Large intestine (tissue), 3 donors: ENCODE data around the gene TOGARAM2. TPM values are rescaled to one million over a fixed set of nuclear protein-coding genes. Genes with fewer than 3 reads are reported as not detected.

ENCODE experiments used
- DNase-seq, 2 donors: peaks; one replicate each; pipeline versions ENCODE4 v3.0.0 to v3.0.0-alpha.2; 2013
- H3K27ac ChIP-seq: one replicate; pipeline ENCODE4 v1.5.1; 2013; ENCODE audit warnings: low read length
- H3K27me3 ChIP-seq: 2 replicates; pipeline ENCODE4 v1.6.1; 2013; ENCODE audit warnings: low read length; ENCODE audit not compliant: control insufficient read depth, insufficient read depth
- H3K36me3 ChIP-seq: 2 replicates; pipeline ENCODE4 v1.6.1; 2013; ENCODE audit warnings: low read length; ENCODE audit not compliant: control insufficient read depth, insufficient read depth
- H3K4me1 ChIP-seq: one replicate; pipeline ENCODE4 v1.6.1; 2013; ENCODE audit warnings: low read length; ENCODE audit not compliant: control insufficient read depth, insufficient read depth
- H3K4me3 ChIP-seq: one replicate; pipeline ENCODE4 v1.5.1; 2013; ENCODE audit warnings: low read length
- H3K9me3 ChIP-seq: one replicate; pipeline ENCODE4 v1.6.1; 2013; ENCODE audit warnings: mild to moderate bottlenecking, low read depth, low read length, moderate library complexity; ENCODE audit not compliant: control insufficient read depth
- WGBS: methylation state at CpG from one replicate; pipeline ENCODE4 v1.1.5; 2013; ENCODE audit warnings: low lambda C conversion rate; ENCODE audit not compliant: insufficient coverage; 5-methylcytosine and 5-hydroxymethylcytosine counted together
- polyA plus RNA-seq: library from polyadenylated mRNA; unstranded; fragments of 120-200 nt; gene quantifications from one replicate; pipeline ENCODE4 v1.2.1, GENCODE V29; 2013

TOGARAM2 gene
- polyA plus RNA-seq, 1 donor = 2.1 TPM

DNA sequence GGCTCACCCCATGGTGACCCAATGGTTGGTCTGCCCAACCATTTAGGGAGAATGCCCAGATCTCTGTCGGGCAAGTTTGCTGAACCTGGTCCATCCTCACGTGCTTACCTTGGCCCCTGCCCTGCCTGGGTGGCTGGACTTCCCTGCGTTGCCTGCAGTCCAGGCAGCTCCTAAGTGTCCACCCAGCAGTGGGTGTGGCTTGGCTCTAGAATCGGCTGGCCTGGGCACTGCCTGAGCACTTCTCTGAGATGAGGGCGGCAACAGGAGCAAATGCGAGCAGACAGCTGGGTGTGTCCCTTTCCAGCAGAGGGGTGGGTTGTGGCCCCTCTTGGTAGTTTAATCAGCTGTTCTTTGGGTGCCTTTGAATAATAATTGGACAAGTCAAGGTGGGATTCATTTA, 82.0 kb downstream of the TOGARAM2 start:
- WGBS = no CpG with 5 or more reads among the region's 6 CpGs
- Histone ChIP-seq H3K27me3 (peaks cover 5% of the 10 kb centered on the region), H3K9me3 (no peaks in the 10 kb centered on the region), H3K4me3 (no peak overlapping the region), H3K27ac (no peak overlapping the region), H3K4me1 (no peaks in the 10 kb centered on the region), H3K36me3 (no peaks in the 10 kb centered on the region)
- no peak for DNase-seq

DNA sequence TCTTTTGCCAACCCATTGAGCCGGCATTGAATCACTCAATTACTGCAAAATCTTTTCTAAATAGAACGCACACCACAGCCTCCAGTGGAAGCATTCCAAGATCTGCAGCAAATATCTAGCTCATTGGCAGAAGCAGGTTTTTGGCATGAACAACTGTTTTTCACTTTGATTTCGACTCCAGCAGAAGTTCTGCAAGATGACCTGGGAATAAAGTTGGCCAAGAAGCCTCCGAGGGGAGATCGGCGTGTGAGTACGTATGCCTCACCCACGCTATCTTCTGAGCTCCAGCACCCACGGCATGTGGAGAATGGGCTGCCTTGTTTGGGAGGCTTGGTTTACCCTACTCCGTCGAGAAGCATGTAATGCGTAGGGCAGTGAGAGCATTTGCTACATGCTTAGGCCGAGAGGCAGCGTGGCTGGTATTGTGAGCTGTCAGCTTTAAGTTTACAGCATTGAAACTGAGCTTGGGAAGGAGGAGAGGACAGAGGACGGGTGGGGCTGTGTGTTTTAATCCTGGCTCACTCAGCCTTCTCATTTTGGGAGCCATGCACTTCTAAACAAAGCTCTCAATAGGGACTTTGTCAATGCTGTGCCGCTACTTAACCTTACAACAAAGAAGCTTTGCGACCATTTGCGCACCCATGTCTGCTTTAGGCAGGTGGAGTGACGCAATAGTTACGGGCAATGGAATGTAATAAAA, 82.7 kb downstream of the TOGARAM2 start:
- Histone ChIP-seq H3K4me1 (no peaks in the 10 kb centered on the region), H3K4me3 (no peak overlapping the region), H3K36me3 (no peaks in the 10 kb centered on the region), H3K9me3 (no peaks in the 10 kb centered on the region), H3K27me3 (peaks cover 5% of the 10 kb centered on the region), H3K27ac (no peak overlapping the region)
- DNase-seq = peak in 1 of 2 donors; percentile 9
- no CpG with 5 or more reads among the region's 20 CpGs for WGBS

GRCh38 chr2:29064346-29064715, 83.2 kb downstream of the TOGARAM2 start:
- WGBS = no CpG with 5 or more reads among the region's 4 CpGs
- Histone ChIP-seq H3K4me3 (no peak overlapping the region), H3K9me3 (no peaks in the 10 kb centered on the region), H3K36me3 (no peaks in the 10 kb centered on the region), H3K27ac (no peak overlapping the region), H3K27me3 (peaks cover 5% of the 10 kb centered on the region), H3K4me1 (no peaks in the 10 kb centered on the region)
- no peak for DNase-seq

GRCh38 chr2:29064746-29065067, 83.6 kb downstream of the TOGARAM2 start:
- no peak overlapping the region for H3K27ac ChIP-seq
- H3K4me3 ChIP-seq = no peak overlapping the region
- no CpG with 5 or more reads among the region's 11 CpGs for WGBS

DNA sequence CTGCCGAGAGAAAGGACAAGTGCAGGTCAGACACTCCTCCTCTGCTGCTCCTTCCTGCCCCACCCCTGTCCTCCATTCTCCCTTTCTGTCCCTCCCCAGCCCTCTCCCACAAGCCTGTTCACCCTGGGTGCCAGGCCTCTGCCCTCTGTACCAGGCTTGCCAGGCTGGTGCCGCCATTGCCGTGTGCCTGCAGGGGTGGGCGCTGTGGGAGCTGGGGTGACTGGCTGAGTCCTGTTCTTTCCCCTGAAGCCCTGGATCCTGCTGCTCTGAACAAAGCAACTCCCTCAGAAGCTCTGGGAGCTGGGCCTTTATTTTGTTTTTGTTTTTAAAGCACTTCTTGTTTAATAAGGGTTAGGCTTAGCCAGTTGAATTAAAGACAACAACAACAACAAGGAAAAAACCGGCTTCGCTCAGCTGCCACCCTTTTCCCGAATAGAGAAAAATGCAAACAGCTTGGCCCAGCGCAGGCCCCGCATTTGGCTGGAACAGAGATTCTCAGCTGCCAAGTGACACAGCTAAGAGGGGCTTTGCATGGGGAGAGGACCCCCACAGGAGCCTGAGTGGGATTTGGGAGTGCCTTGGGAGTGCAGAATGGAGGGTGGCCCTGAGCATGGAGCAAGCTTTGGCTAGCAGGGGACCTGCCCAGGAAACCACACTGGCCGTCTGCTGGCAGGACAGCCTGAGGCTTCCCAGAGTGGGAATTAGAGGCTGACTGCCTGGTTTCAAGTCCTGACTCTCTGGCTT, 84.1 kb downstream of the TOGARAM2 start:
- Histone ChIP-seq H3K27ac (no peak overlapping the region), H3K4me1 (no peaks in the 10 kb centered on the region), H3K4me3 (no peak overlapping the region), H3K27me3 (peaks cover 5% of the 10 kb centered on the region), H3K36me3 (no peaks in the 10 kb centered on the region), H3K9me3 (no peaks in the 10 kb centered on the region)
- 79% methylated on average over 3 of the region's 10 CpGs for WGBS
- no peak for DNase-seq

More at GRCh38 chr2:29064746-29065067, 83.6 kb downstream of the TOGARAM2 start:
- Histone ChIP-seq H3K27me3 (peaks cover 5% of the 10 kb centered on the region), H3K36me3 (no peaks in the 10 kb centered on the region), H3K4me1 (no peaks in the 10 kb centered on the region), H3K9me3 (no peaks in the 10 kb centered on the region)
- DNase-seq = no peak

- WGBS = no CpG with 5 or more reads among the region's 8 CpGs
- Histone ChIP-seq H3K27me3 (peaks cover 3% of the 10 kb centered on the region), H3K9me3 (no peaks in the 10 kb centered on the region), H3K27ac (no peak overlapping the region), H3K36me3 (no peaks in the 10 kb centered on the region), H3K4me3 (no peak overlapping the region), H3K4me1 (no peaks in the 10 kb centered on the region)
- DNase-seq = no peak
These were observed 85.3 kb downstream of the TOGARAM2 start for GRCh38 chr2:29066271-29066860.

DNA sequence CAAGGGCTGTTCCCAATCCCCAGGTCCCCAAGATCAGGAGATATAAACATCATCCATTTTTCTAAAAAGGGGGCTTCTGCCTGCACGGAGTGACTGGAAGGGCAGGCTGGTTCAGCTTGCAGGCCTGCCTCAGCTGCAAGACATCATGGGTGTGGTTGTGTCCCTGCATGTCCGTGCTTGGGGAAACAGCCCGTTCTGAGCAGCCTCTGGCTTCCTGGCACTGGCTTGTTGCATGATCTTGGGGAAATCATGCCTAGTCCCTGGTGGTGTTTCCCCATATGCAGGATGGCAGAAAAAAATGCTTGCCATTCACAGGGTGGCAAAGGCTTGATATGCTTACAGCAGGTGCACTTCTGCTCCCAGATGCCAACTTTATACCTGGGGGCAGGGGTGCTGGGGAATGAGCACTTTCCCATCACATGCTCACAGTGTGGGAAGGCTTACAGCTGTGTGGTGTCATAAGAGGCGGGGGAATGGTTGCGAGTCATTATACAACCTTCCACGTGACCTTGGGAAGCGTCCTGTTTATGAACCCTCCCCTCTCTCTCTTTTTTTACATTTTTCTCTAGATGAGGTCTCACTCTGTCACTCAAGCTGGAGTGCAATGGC, 86.0 kb downstream of the TOGARAM2 start:
- H3K4me1 ChIP-seq = no peaks in the 10 kb centered on the region
- WGBS = no CpG with 5 or more reads among the region's 7 CpGs
- H3K27me3 ChIP-seq = peaks cover 3% of the 10 kb centered on the region
- no peak overlapping the region for H3K27ac ChIP-seq
- no peak for DNase-seq
- H3K36me3 ChIP-seq = no peaks in the 10 kb centered on the region
- H3K4me3 ChIP-seq = no peak overlapping the region
- no peaks in the 10 kb centered on the region for H3K9me3 ChIP-seq

GRCh38 chr2:29068513-29068912, 87.4 kb downstream of the TOGARAM2 start:
- no peak overlapping the region for H3K27ac ChIP-seq
- H3K4me3 ChIP-seq = no peak overlapping the region
- DNase-seq = no peak
- H3K36me3 ChIP-seq = no peaks in the 10 kb centered on the region
- H3K27me3 ChIP-seq = peaks cover 3% of the 10 kb centered on the region
- WGBS = no CpG with 5 or more reads among the region's 7 CpGs
- H3K9me3 ChIP-seq = no peaks in the 10 kb centered on the region
- H3K4me1 ChIP-seq = no peaks in the 10 kb centered on the region

GRCh38 chr2:29070526-29070925, 89.4 kb downstream of the TOGARAM2 start:
- Histone ChIP-seq H3K27ac (no peak overlapping the region), H3K36me3 (no peaks in the 10 kb centered on the region), H3K27me3 (peaks cover 3% of the 10 kb centered on the region), H3K9me3 (no peaks in the 10 kb centered on the region), H3K4me1 (no peaks in the 10 kb centered on the region), H3K4me3 (no peak overlapping the region)
- DNase-seq = no peak
- no CpG with 5 or more reads among the region's 12 CpGs for WGBS

DNA sequence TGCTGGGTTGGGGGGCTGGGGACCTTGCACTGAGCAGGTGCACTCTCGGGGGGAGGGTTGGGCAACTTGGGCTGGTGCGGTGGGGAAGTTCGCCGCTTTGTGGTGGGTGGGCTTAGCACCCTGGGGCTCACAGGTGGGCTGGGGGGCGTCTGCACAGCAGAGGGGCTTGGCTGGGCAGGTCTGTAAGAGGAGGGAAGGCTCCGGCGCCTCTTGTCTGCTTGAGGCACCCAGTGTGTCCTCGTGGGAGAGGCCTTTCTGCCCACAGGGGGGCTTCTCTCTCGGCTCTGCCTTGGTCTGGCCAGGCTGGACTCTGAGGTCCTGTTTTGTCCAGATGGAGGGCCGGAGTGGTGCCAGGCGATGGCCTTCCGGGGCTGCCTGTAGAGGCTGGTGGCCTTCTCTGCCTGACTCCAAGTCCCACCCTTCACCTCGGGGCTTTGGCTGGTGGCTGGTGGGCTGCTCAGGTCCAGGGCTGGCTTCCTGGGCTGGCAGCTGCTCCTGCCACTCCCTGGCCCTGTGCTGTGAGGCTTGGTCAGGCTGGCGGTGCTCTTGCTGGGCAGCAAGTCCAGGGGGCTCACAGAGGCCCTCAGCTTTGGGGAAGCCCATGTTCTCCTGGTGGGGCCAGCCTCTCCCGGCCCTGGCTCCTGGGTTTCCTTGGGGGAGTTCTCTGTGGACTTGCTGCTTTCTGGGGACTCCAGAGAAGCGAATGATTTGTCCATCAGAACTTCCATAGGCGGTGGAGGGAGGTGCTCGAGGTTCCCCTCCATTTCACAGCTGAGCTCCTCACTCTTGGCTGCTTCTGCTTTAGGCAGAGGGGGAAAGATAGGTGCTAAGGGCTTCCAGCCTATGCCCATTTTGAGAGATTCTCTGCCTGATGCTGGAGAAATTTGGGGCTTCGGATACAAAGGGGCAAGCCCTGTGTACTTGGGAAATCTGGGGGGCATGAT, 90.2 kb downstream of the TOGARAM2 start:
- H3K27me3 ChIP-seq = peaks cover 3% of the 10 kb centered on the region
- no peak for DNase-seq
- no CpG with 5 or more reads among the region's 19 CpGs for WGBS
- H3K4me3 ChIP-seq = no peak overlapping the region
- H3K36me3 ChIP-seq = no peaks in the 10 kb centered on the region
- no peaks in the 10 kb centered on the region for H3K9me3 ChIP-seq
- H3K4me1 ChIP-seq = no peaks in the 10 kb centered on the region
- no peak overlapping the region for H3K27ac ChIP-seq
